WTC11 (cell line): ENCODE data around the gene HCFC2. TPM values are rescaled to one million over a fixed set of nuclear protein-coding genes. Genes with fewer than 3 reads are reported as not detected.

Experiments
- ATAC-seq: fragments of 200-7000 bp; cut with Tn5 transposase; 2 replicates; pipeline ENCODE4 v1.10.0; 2021; ENCODE audit warnings: mild to moderate bottlenecking, moderate library complexity
- CTCF ChIA-PET: fragments of 300-600 bp; sonication (Branson Sonifier 250); formaldehyde crosslinking; loops from one replicate; lab custom pipeline; 2021; ENCODE audit warnings: antibody characterized with exemption; lab: Charles Lee
- POLR2A ChIA-PET: fragments of 350-600 bp; sonication (Branson Sonifier 250); formaldehyde crosslinking; loops from one replicate; lab custom pipeline; 2021; ENCODE audit warnings: antibody characterized with exemption; lab: Charles Lee
- DNase-seq: peaks from one replicate; pipeline ENCODE4 v3.0.0; 2021; ENCODE audit warnings: low spot score
- H3K27ac Mint-ChIP-seq: 2 replicates; pipeline ENCODE4 v1.8.0; 2021; ENCODE audit warnings: mixed read lengths
- H3K27me3 Mint-ChIP-seq: 2 replicates; pipeline ENCODE4 v1.8.0; 2021; ENCODE audit warnings: low read depth, mild to moderate bottlenecking, moderate library complexity, mixed read lengths
- H3K36me3 Mint-ChIP-seq: 2 replicates; pipeline ENCODE4 v1.8.0; 2021; ENCODE audit warnings: mixed read lengths
- H3K4me1 Mint-ChIP-seq: 2 replicates; pipeline ENCODE4 v1.8.0; 2022; ENCODE audit warnings: mixed read lengths
- H3K4me3 Mint-ChIP-seq: 2 replicates; pipeline ENCODE4 v1.8.0; 2021; ENCODE audit warnings: mild to moderate bottlenecking, moderate library complexity, mixed read lengths
- H3K9me3 Mint-ChIP-seq: 2 replicates; pipeline ENCODE4 v1.8.0; 2021; ENCODE audit warnings: mixed read lengths
- CBFB ChIP-seq: sonication (generic); formaldehyde crosslinking; IDR thresholded peaks from 2 replicates; pipeline ENCODE4 v1.8.1; 2022; ENCODE audit warnings: mild to moderate bottlenecking, low read depth, missing genetic modification reagents
- EMX1 ChIP-seq: fragments of 250-450 bp; sonication (Bioruptor Pico); IDR thresholded peaks from 2 replicates; pipeline ENCODE4 v1.8.0; 2021; ENCODE audit warnings: mild to moderate bottlenecking
- GABPB1 ChIP-seq: sonication (generic); formaldehyde crosslinking; IDR thresholded peaks from 2 replicates; pipeline ENCODE4 v1.8.1; 2023; ENCODE audit warnings: mild to moderate bottlenecking, missing genetic modification reagents
- GRHL2 ChIP-seq: fragments of 250-450 bp; sonication (Bioruptor Pico); IDR thresholded peaks from 2 replicates; pipeline ENCODE4 v1.8.0; 2022; ENCODE audit warnings: mild to moderate bottlenecking, moderate library complexity; ENCODE audit not compliant: insufficient replicate concordance, severe bottlenecking
- IRF2 ChIP-seq: sonication (generic); formaldehyde crosslinking; IDR thresholded peaks from 2 replicates; pipeline ENCODE4 v1.8.0; 2022; ENCODE audit warnings: low read depth, missing genetic modification reagents, borderline replicate concordance
- NFYB ChIP-seq: sonication (generic); formaldehyde crosslinking; conservative IDR thresholded peaks from 2 replicates; pipeline ENCODE4 v1.8.0; 2022; ENCODE audit warnings: low read depth, missing genetic modification reagents
- SMAD4 ChIP-seq: sonication (generic); formaldehyde crosslinking; IDR thresholded peaks from 2 replicates; pipeline ENCODE4 v1.8.0; 2022; ENCODE audit warnings: mild to moderate bottlenecking, missing genetic modification reagents
- TEAD1 ChIP-seq: sonication (generic); formaldehyde crosslinking; IDR thresholded peaks from 2 replicates; pipeline ENCODE4 v1.8.0; 2022; ENCODE audit warnings: mild to moderate bottlenecking, missing genetic modification reagents
- TEAD4 ChIP-seq: sonication (generic); formaldehyde crosslinking; IDR thresholded peaks from 2 replicates; pipeline ENCODE4 v1.8.0; 2022; ENCODE audit warnings: mild to moderate bottlenecking, missing genetic modification reagents
- TP53 ChIP-seq: sonication (generic); formaldehyde crosslinking; IDR thresholded peaks from 2 replicates; pipeline ENCODE4 v1.8.1; 2023; ENCODE audit warnings: mild to moderate bottlenecking, missing genetic modification reagents
- ZNF423 ChIP-seq: fragments of 250-450 bp; sonication (Bioruptor Pico); IDR thresholded peaks from 2 replicates; pipeline ENCODE4 v2.1.2; 2022; ENCODE audit warnings: mild to moderate bottlenecking, moderate library complexity
- total RNA-seq: library from RNA; stranded (reverse); gene quantifications from 3 replicates; pipeline ENCODE4 v1.2.3, GENCODE V29; 2021
- TF ChIP-seq, protein P1 (sequence below): sonication (generic); formaldehyde crosslinking; IDR thresholded peaks from 2 replicates; pipeline ENCODE4 v1.8.1; 2022; ENCODE audit warnings: mild to moderate bottlenecking, missing genetic modification reagents, moderate library complexity, borderline replicate concordance
- TF ChIP-seq, protein P2 (sequence below): fragments of 250-450 bp; sonication (Bioruptor Pico); IDR thresholded peaks from 2 replicates; pipeline ENCODE4 v1.9.0; 2021; ENCODE audit warnings: moderate library complexity, mild to moderate bottlenecking, inconsistent platforms, borderline replicate concordance
- TF ChIP-seq, protein P3 (sequence below): fragments of 250-450 bp; sonication (Bioruptor Pico); IDR thresholded peaks from 2 replicates; pipeline ENCODE4 v1.8.0; 2021; ENCODE audit warnings: mild to moderate bottlenecking
- TF ChIP-seq, protein P4 (sequence below): sonication (generic); formaldehyde crosslinking; IDR thresholded peaks from 2 replicates; pipeline ENCODE4 v1.8.1; 2023; ENCODE audit warnings: mild to moderate bottlenecking, missing genetic modification reagents, borderline replicate concordance
- TF ChIP-seq, protein P5 (sequence below): sonication (generic); formaldehyde crosslinking; IDR thresholded peaks from 2 replicates; pipeline ENCODE4 v1.8.1; 2023; ENCODE audit warnings: mild to moderate bottlenecking, moderate library complexity, missing genetic modification reagents
- TF ChIP-seq, protein P6 (sequence below): sonication (generic); formaldehyde crosslinking; IDR thresholded peaks from 2 replicates; pipeline ENCODE4 v1.8.0; 2023; ENCODE audit warnings: missing genetic modification reagents, mild to moderate bottlenecking, borderline replicate concordance
- TF ChIP-seq, protein P7 (sequence below): fragments of 250-450 bp; sonication (Bioruptor Pico); IDR thresholded peaks from 2 replicates; pipeline ENCODE4 v1.9.0; 2021; ENCODE audit warnings: mild to moderate bottlenecking
- TF ChIP-seq, protein P8 (sequence below): sonication (generic); formaldehyde crosslinking; IDR thresholded peaks from 2 replicates; pipeline ENCODE4 v1.8.1; 2023; ENCODE audit warnings: mild to moderate bottlenecking, missing genetic modification reagents

HCFC2 gene
- total RNA-seq, 1 experiment from 2014 or later: 1.6 TPM

DNA sequence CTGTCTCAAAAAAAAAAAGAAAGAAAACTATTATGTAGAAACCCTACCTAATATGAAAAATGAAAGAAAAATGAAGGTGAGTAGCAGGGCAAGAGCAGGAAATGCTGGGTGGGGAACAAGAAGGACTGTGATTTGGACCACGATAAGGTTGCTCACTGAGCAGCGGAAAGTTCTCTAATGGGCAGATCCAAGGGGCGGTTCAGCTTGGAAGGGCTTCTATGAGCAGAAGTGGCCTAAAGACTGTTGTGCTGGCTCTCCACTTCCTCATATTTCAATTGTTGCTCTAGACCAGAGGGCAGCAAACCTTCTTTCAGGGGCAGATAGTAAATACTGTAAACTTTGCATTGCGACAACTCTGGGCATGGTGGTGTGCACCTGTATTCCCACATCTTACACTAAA, 90.0 kb downstream of the HCFC2 start:
- H3K36me3 Mint-ChIP-seq: no peaks in the 10 kb centered on the region
- H3K9me3 Mint-ChIP-seq: no peaks in the 10 kb centered on the region
- DNase-seq (no peak), ATAC-seq (no peak)
- ChIA-PET POLR2A (interaction anchor here (0.6 kb wide), 1 partner anchor 136 kb away, joined by 3 read pairs; no protein-coding TSS in a partner anchor), CTCF (interaction anchor here (1.4 kb wide), 1 partner anchor 13 kb away, joined by 3 read pairs; no protein-coding TSS in a partner anchor)
- no peaks in the 10 kb centered on the region for H3K4me1 Mint-ChIP-seq
- H3K27ac Mint-ChIP-seq: no peak overlapping the region
- H3K27me3 Mint-ChIP-seq: peaks cover 2% of the 10 kb centered on the region
- TF ChIP-seq, protein P1, sequence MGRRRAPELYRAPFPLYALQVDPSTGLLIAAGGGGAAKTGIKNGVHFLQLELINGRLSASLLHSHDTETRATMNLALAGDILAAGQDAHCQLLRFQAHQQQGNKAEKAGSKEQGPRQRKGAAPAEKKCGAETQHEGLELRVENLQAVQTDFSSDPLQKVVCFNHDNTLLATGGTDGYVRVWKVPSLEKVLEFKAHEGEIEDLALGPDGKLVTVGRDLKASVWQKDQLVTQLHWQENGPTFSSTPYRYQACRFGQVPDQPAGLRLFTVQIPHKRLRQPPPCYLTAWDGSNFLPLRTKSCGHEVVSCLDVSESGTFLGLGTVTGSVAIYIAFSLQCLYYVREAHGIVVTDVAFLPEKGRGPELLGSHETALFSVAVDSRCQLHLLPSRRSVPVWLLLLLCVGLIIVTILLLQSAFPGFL (CRISPR knock-in tag): no peak
- TF ChIP-seq, protein P2, sequence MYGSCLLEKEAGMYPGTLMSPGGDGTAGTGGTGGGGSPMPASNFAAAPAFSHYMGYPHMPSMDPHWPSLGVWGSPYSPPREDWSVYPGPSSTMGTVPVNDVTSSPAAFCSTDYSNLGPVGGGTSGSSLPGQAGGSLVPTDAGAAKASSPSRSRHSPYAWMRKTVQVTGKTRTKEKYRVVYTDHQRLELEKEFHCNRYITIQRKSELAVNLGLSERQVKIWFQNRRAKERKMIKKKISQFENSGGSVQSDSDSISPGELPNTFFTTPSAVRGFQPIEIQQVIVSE (CRISPR knock-in tag): no peak
- TF ChIP-seq EMX1 (CRISPR knock-in tag) (no peak), ZNF423 (CRISPR knock-in tag) (no peak), SMAD4 (no peak), NFYB (CRISPR knock-in tag) (no peak), CBFB (CRISPR knock-in tag) (no peak), TEAD1 (CRISPR knock-in tag) (no peak), TEAD4 (no peak), GRHL2 (no peak), TP53 (CRISPR knock-in tag) (no peak), IRF2 (CRISPR knock-in tag) (no peak), GABPB1 (CRISPR knock-in tag) (no peak)
- TF ChIP-seq, protein P3, sequence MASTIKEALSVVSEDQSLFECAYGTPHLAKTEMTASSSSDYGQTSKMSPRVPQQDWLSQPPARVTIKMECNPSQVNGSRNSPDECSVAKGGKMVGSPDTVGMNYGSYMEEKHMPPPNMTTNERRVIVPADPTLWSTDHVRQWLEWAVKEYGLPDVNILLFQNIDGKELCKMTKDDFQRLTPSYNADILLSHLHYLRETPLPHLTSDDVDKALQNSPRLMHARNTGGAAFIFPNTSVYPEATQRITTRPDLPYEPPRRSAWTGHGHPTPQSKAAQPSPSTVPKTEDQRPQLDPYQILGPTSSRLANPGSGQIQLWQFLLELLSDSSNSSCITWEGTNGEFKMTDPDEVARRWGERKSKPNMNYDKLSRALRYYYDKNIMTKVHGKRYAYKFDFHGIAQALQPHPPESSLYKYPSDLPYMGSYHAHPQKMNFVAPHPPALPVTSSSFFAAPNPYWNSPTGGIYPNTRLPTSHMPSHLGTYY (CRISPR knock-in tag): no peak
- TF ChIP-seq, protein P4, sequence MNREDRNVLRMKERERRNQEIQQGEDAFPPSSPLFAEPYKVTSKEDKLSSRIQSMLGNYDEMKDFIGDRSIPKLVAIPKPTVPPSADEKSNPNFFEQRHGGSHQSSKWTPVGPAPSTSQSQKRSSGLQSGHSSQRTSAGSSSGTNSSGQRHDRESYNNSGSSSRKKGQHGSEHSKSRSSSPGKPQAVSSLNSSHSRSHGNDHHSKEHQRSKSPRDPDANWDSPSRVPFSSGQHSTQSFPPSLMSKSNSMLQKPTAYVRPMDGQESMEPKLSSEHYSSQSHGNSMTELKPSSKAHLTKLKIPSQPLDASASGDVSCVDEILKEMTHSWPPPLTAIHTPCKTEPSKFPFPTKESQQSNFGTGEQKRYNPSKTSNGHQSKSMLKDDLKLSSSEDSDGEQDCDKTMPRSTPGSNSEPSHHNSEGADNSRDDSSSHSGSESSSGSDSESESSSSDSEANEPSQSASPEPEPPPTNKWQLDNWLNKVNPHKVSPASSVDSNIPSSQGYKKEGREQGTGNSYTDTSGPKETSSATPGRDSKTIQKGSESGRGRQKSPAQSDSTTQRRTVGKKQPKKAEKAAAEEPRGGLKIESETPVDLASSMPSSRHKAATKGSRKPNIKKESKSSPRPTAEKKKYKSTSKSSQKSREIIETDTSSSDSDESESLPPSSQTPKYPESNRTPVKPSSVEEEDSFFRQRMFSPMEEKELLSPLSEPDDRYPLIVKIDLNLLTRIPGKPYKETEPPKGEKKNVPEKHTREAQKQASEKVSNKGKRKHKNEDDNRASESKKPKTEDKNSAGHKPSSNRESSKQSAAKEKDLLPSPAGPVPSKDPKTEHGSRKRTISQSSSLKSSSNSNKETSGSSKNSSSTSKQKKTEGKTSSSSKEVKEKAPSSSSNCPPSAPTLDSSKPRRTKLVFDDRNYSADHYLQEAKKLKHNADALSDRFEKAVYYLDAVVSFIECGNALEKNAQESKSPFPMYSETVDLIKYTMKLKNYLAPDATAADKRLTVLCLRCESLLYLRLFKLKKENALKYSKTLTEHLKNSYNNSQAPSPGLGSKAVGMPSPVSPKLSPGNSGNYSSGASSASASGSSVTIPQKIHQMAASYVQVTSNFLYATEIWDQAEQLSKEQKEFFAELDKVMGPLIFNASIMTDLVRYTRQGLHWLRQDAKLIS (CRISPR knock-in tag): no peak
- TF ChIP-seq, protein P5, sequence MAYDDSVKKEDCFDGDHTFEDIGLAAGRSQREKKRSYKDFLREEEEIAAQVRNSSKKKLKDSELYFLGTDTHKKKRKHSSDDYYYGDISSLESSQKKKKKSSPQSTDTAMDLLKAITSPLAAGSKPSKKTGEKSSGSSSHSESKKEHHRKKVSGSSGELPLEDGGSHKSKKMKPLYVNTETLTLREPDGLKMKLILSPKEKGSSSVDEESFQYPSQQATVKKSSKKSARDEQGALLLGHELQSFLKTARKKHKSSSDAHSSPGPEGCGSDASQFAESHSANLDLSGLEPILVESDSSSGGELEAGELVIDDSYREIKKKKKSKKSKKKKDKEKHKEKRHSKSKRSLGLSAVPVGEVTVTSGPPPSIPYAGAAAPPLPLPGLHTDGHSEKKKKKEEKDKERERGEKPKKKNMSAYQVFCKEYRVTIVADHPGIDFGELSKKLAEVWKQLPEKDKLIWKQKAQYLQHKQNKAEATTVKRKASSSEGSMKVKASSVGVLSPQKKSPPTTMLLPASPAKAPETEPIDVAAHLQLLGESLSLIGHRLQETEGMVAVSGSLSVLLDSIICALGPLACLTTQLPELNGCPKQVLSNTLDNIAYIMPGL (CRISPR knock-in tag): no peak
- TF ChIP-seq, protein P6, sequence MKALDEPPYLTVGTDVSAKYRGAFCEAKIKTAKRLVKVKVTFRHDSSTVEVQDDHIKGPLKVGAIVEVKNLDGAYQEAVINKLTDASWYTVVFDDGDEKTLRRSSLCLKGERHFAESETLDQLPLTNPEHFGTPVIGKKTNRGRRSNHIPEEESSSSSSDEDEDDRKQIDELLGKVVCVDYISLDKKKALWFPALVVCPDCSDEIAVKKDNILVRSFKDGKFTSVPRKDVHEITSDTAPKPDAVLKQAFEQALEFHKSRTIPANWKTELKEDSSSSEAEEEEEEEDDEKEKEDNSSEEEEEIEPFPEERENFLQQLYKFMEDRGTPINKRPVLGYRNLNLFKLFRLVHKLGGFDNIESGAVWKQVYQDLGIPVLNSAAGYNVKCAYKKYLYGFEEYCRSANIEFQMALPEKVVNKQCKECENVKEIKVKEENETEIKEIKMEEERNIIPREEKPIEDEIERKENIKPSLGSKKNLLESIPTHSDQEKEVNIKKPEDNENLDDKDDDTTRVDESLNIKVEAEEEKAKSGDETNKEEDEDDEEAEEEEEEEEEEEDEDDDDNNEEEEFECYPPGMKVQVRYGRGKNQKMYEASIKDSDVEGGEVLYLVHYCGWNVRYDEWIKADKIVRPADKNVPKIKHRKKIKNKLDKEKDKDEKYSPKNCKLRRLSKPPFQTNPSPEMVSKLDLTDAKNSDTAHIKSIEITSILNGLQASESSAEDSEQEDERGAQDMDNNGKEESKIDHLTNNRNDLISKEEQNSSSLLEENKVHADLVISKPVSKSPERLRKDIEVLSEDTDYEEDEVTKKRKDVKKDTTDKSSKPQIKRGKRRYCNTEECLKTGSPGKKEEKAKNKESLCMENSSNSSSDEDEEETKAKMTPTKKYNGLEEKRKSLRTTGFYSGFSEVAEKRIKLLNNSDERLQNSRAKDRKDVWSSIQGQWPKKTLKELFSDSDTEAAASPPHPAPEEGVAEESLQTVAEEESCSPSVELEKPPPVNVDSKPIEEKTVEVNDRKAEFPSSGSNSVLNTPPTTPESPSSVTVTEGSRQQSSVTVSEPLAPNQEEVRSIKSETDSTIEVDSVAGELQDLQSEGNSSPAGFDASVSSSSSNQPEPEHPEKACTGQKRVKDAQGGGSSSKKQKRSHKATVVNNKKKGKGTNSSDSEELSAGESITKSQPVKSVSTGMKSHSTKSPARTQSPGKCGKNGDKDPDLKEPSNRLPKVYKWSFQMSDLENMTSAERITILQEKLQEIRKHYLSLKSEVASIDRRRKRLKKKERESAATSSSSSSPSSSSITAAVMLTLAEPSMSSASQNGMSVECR (CRISPR knock-in tag): no peak
- TF ChIP-seq, protein P7, sequence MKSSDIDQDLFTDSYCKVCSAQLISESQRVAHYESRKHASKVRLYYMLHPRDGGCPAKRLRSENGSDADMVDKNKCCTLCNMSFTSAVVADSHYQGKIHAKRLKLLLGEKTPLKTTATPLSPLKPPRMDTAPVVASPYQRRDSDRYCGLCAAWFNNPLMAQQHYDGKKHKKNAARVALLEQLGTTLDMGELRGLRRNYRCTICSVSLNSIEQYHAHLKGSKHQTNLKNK (CRISPR knock-in tag): no peak
- TF ChIP-seq, protein P8, sequence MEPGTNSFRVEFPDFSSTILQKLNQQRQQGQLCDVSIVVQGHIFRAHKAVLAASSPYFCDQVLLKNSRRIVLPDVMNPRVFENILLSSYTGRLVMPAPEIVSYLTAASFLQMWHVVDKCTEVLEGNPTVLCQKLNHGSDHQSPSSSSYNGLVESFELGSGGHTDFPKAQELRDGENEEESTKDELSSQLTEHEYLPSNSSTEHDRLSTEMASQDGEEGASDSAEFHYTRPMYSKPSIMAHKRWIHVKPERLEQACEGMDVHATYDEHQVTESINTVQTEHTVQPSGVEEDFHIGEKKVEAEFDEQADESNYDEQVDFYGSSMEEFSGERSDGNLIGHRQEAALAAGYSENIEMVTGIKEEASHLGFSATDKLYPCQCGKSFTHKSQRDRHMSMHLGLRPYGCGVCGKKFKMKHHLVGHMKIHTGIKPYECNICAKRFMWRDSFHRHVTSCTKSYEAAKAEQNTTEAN: no peak
- H3K4me3 Mint-ChIP-seq: no peak overlapping the region
